NCI-H2196 (cell line): ENCODE measurements around the gene SPART.

Source experiments
- DNase-seq: peaks from one replicate; lab custom pipeline; 2025; ENCODE audit not compliant: unreplicated experiment; lab: John Stamatoyannopoulos, UW

SPART gene

GRCh38 chr13:36346222-36347083 is at the start of gene SPART:
SPART (minus strand) TSS chr13:36346394; CDS start chr13:36335830, 10,564 bp downstream.
- DNase-seq, result peak; percentile 71

DNA sequence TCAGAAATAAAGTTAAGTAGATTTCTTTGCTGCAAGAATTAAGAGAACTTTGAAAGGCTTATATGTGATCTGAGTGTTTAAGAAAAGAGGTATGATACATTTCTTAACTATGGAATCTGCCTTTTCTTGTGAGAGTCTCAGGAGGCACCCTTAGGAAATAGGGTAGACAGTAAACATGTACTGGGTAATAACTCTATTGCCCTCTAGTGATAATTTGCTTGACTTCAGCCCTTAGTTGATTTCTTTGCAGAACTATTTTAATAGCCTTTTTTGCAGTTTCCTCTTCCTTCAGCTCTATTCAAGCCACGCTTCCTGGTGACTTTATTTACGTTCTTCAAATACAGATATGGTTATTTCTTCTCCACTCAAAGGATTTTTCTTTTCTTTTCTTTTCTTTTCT is 49.1 kb upstream of the SPART start:
- no peak for DNase-seq

DNA sequence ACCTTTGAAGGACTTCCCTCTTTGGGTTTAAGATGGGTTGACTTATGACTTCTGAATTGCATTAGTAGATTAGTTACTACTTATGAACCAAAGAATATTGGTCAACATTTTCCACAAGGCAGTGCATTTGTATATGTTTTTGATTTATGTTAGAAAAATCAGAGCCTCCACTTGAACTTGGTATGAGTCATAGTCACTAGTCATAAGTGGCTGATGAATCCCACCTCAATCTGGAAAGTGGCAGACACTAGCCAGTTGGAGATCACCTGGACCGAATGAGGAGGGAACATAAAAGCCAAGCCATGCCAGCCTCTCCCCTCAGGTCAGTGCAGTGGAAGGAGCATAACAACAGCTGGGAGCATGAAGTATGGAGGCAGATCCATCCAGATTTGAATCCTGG is 39.3 kb upstream of the SPART start:
- no peak for DNase-seq

GRCh38 chr13:36382030-36382429 is 35.8 kb upstream of the SPART start:
- no peak for DNase-seq

DNA sequence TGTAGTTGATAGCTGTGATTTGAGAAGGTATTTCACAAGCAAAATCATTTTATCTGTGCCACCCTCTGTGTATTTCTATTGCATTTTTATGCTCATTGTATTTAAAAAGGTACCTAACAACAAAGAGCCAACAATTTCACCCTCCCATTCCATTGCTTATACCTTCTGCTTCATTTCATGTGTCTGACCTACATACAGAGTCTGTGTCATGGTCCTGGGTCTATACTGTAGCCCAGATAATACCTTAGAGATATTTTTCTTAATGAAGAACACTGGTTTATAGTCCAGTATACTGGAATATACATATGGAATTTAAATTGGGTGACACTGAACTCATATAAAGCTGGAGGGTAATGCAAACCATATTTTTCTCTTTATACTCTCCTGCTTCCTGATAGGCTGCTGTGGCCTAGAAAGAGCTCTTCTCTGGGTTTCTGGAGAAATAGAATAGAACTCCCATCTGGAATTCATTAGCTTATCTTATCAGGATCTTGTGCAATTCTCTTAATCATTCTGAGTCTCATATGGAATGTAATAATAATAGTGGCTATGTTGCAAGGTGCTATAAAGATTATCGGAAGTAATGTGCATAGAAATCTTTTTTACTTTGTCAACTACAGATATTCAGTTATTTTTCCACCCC is 31.8 kb upstream of the SPART start:
- no peak for DNase-seq

DNA sequence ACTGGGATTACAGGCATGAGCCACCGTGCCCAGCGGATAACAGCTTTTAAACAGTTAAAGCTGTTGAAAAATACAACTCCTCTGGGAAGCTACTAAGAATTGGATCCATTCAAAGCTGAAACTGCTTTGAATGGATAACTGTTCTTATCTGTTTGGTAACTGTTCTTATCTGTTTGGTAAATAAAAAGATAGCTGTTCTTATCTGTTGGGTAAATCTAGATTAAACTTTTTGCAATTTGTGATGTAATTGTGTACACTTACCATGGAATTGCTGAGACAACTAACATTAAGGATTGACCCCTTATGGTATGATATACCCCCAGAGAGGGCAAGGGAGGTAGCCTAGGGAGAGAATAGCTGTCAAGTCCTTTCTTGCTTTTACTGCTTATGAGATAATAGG is 27.9 kb upstream of the SPART start:
- no peak for DNase-seq

DNA sequence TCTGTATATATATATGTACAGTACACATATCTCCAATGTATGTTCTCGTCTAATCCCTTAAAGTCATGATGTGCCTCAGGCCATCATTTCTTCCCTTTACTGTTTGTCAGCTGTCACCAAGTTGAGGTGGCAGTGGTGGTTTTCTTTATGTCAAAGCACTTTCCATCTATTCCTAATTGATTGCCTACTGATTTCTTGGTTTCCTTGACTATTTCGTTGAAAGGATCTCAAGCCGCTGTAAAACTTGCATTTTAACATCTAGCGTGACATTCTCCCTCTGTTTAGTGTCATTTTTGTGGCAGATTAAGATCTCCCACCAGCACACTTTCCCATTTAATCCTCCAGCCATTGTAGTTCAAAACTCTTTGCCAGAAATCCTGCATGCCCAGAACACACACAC is 25.0 kb upstream of the SPART start:
- no peak for DNase-seq

- DNase-seq, result no peak
Observed at GRCh38 chr13:36370108-36370429, 23.9 kb upstream of the SPART start.

GRCh38 chr13:36369268-36370107 is 23.3 kb upstream of the SPART start:
- no peak for DNase-seq

DNA sequence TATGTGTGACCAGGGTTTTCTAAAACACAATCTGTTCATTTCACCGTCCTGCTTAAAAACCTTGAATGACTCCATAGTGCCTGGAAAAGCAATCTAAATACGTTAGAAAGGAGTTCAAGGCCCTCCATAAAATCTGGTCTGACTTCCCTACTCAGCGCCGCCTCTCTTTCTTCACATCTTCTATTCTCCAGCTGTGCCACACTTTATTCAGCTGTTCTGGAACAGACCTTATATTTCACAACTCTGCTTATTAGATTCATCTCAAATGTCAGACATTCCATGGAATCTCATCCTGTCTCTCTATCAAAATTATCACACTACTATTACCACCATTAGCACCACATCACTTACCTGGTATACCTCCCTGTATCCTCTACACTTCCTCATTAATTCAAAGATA is 19.8 kb upstream of the SPART start:
- DNase-seq, result no peak

GRCh38 chr13:36363366-36363863 is 17.2 kb upstream of the SPART start:
- DNase-seq, result no peak

- DNase-seq, result no peak
Observed at GRCh38 chr13:36362914-36363313, 16.7 kb upstream of the SPART start.

DNA sequence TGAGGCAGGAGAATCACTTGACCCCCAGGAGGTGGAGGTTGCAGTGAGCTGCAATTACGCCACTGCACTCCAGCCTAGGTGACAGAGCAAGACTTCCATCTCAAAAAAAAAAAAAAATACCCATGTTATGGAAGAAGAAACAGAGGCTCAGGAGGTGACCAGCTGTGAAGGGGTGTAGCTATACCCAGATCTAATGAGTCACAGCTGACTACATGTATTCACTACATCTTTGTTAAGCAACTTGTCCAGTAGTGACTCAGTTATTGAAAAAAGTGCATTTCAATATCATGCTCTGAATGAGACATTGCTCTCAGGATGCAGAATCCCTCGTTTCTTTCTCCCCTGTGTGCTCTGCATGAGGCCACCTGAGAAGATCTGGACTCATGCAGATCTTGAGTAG is 16.1 kb upstream of the SPART start:
- DNase-seq, result no peak

GRCh38 chr13:36360903-36361302 is 14.7 kb upstream of the SPART start:
- no peak for DNase-seq

DNA sequence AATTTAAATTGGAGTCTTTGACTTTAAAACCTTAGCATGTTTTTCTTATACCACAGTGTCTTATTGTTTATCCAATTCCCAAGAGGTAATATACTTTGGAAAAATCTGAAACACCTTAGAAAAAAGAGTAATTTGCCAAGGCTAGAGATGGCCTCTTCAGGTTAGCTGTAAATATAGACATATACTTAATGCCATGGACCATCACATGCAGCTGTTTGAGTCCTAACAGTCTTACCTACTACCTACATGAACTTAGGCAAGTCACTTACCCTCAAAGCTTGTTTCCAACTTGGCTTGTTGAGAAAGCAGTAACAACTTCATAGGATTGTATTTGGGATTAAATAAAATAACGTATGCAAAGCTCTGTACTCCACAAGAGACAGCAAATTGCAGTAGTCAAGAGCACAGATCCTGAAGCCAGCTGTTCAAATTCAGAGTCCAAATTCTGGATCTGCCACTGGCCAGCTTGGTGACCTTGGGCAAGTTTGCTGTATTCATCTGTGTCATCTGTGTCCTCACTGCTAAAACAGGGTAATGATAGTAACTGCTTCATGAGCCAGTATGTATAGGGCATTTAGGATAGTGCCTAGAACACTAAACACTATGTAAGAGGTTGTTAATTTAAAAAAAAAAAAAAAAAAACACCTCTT is 13.2 kb upstream of the SPART start:
- DNase-seq, result no peak

DNA sequence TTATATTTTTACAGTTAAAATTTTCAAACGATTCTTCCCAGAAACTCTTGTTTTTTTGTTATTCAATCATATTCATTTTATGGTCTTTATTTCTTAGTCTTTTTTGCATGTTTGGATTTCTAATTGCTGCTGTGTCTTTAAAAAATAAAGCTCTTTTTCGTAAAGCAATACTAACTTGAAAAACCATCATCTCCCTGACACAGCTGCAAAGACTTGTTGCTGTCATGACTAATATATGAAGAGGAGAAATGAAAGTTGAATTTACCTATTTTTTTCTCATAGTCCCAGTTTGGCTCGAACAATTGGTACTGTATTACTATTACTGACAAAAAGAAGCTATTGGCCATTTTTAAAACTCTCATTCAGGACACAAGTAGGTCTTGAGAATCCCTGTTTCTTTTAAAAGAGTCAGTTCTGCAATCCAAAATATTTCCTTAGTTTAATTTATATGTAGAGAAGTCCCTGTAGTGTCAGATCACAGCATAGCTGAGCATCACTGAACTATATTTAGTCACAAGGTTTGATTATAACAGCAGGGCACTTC is 12.1 kb upstream of the SPART start:
- DNase-seq, result no peak

GRCh38 chr13:36357692-36358091 is 11.5 kb upstream of the SPART start:
- no peak for DNase-seq

GRCh38 chr13:36357231-36357630 is 11.0 kb upstream of the SPART start:
- no peak for DNase-seq

GRCh38 chr13:36356058-36356457 is 9.9 kb upstream of the SPART start:
- DNase-seq, result no peak

DNA sequence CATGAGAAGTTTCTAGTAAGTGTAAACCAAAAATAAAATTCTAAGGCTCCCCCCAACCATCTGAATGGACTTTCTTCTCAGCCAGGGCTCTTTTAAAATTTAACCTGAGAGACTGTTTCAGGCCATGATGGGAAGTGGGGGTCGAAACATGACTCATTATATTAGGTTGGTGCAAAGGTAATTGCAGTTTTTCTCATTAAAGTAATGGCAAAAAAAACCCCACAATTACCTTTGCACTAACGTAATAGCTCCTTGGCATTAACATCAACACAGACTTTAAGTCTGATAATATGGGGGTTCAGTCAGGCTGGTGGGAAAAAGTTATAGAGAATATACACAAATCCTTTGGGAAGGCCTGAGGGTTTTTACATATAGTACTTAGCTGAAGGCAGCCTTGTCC is 9.4 kb upstream of the SPART start:
- no peak for DNase-seq
